Neural progenitor cell (in vitro differentiated cells): Measurements from ENCODE around the gene TMEM243. TPM values are rescaled to one million over a fixed set of nuclear protein-coding genes. Genes with fewer than 3 reads are reported as not detected.

Experiments
- DNase-seq: peaks from one replicate; pipeline ENCODE4 v3.0.0-alpha.2; 2016; ENCODE audit warnings: low spot score
- H2AFZ ChIP-seq: fragments of 200-600 bp; sonication (generic); replicated peaks from 2 replicates; pipeline ENCODE4 v1.6.1; 2016; ENCODE audit warnings: antibody characterized with exemption
- H3F3A ChIP-seq: fragments of 200-600 bp; sonication (generic); 2 replicates; pipeline ENCODE4 v1.6.1; 2016; ENCODE audit warnings: antibody characterized with exemption, low read depth
- H3K27ac ChIP-seq: fragments of 200-600 bp; sonication (generic); 2 replicates; pipeline ENCODE4 v1.5.1; 2016; ENCODE audit warnings: mild to moderate bottlenecking
- H3K27me3 ChIP-seq: fragments of 200-600 bp; sonication (generic); 2 replicates; pipeline ENCODE4 v1.6.1; 2016; ENCODE audit warnings: mild to moderate bottlenecking, moderate library complexity
- H3K36me3 ChIP-seq: fragments of 200-600 bp; sonication (generic); 2 replicates; pipeline ENCODE4 v1.5.1; 2016
- H3K4me1 ChIP-seq: fragments of 200-600 bp; sonication (generic); 2 replicates; pipeline ENCODE4 v1.6.1; 2016; ENCODE audit warnings: mixed run types
- H3K4me2 ChIP-seq: fragments of 200-600 bp; sonication (generic); 2 replicates; pipeline ENCODE4 v1.6.1; 2016
- H3K4me3 ChIP-seq: fragments of 200-600 bp; sonication (generic); 2 replicates; pipeline ENCODE4 v1.5.1; 2016
- H3K79me2 ChIP-seq: fragments of 200-600 bp; sonication (generic); 2 replicates; pipeline ENCODE4 v1.6.1; 2016; ENCODE audit warnings: low read depth
- H3K9ac ChIP-seq: fragments of 200-600 bp; sonication (generic); 2 replicates; pipeline ENCODE4 v1.6.1; 2016
- H3K9me3 ChIP-seq: fragments of 200-600 bp; sonication (generic); 2 replicates; pipeline ENCODE4 v1.5.1; 2016; ENCODE audit warnings: low read depth
- H4K20me1 ChIP-seq: fragments of 200-600 bp; sonication (generic); 2 replicates; pipeline ENCODE4 v1.6.1; 2016; ENCODE audit warnings: low read depth
- H3K27ac Mint-ChIP-seq: 3 replicates; pipeline ENCODE4 v1.8.0; 2021; ENCODE audit warnings: mixed read lengths
- H3K27me3 Mint-ChIP-seq: 2 replicates; pipeline ENCODE4 v1.8.0; 2022; ENCODE audit warnings: low read depth, mild to moderate bottlenecking, inconsistent platforms, moderate library complexity, mixed read lengths; ENCODE audit not compliant: insufficient read depth
- H3K36me3 Mint-ChIP-seq: 3 replicates; pipeline ENCODE4 v1.8.0; 2021; ENCODE audit warnings: mixed read lengths
- H3K4me1 Mint-ChIP-seq: 3 replicates; pipeline ENCODE4 v1.8.0; 2021; ENCODE audit warnings: mixed read lengths
- H3K4me3 Mint-ChIP-seq: 3 replicates; pipeline ENCODE4 v1.8.0; 2021; ENCODE audit warnings: mild to moderate bottlenecking, moderate library complexity, mixed read lengths
- H3K9me3 Mint-ChIP-seq: 3 replicates; pipeline ENCODE4 v1.8.0; 2020; ENCODE audit warnings: mixed read lengths
- CTCF ChIP-seq: fragments of 200-600 bp; sonication (generic); IDR thresholded peaks from 2 replicates; pipeline ENCODE4 v1.5.1; 2017; ENCODE audit warnings: antibody characterized with exemption, mild to moderate bottlenecking
- EZH2 ChIP-seq: fragments of 200-600 bp; sonication (generic); IDR thresholded peaks from 2 replicates; pipeline ENCODE4 v1.6.1; 2017; ENCODE audit warnings: antibody characterized with exemption, mild to moderate bottlenecking, moderate library complexity
- EZH2phosphoT487 ChIP-seq: fragments of 200-600 bp; sonication (generic); IDR thresholded peaks from 2 replicates; pipeline ENCODE4 v1.6.1; 2017; ENCODE audit warnings: antibody characterized with exemption
- total RNA-seq: library from RNA; depleted of rRNA; stranded (reverse); fragments of >200 nt; gene quantifications from 2 replicates; pipeline ENCODE4 v1.2.3, GENCODE V29; 2015; ENCODE audit warnings: low replicate concordance

The TMEM243 gene
- total RNA-seq, 1 donor from 2014 or later = 30.6 TPM

GRCh38 chr7:87156709-87157108, 62.8 kb downstream of the TMEM243 start:
- Histone ChIP-seq H3K36me3 (peaks cover 21% of the 10 kb centered on the region), H3K4me2 (peak overlapping the region; percentile 92), H3K27ac (no peak overlapping the region), H4K20me1 (peaks cover 85% of the 10 kb centered on the region), H3F3A (peaks cover 18% of the 10 kb centered on the region), H3K4me1 (peaks cover 28% of the 10 kb centered on the region), H3K9ac (no peak overlapping the region), H3K27me3 (no peaks in the 10 kb centered on the region), H3K4me3 (peak overlapping the region; percentile 96), H3K9me3 (no peaks in the 10 kb centered on the region), H3K79me2 (peaks cover 95% of the 10 kb centered on the region), H2AFZ (no peak overlapping the region)
- Mint-ChIP-seq H3K4me1 (peaks cover 24% of the 10 kb centered on the region), H3K9me3 (no peaks in the 10 kb centered on the region), H3K36me3 (peaks cover 9% of the 10 kb centered on the region), H3K27ac (no peak overlapping the region), H3K27me3 (peaks cover 7% of the 10 kb centered on the region), H3K4me3 (no peak overlapping the region)
- TF ChIP-seq EZH2phosphoT487 = no peak
- no peak for TF ChIP-seq CTCF
- no peak for TF ChIP-seq EZH2
- no peak for DNase-seq

- peaks cover 76% of the 10 kb centered on the region for H4K20me1 ChIP-seq
- peak overlapping the region; percentile 72 for H3K4me3 Mint-ChIP-seq
- no peak for TF ChIP-seq CTCF
- TF ChIP-seq EZH2 = no peak
- TF ChIP-seq EZH2phosphoT487 = no peak
- H3K36me3 Mint-ChIP-seq = peaks cover 9% of the 10 kb centered on the region
- no peak overlapping the region for H3K27ac ChIP-seq
- H3K4me2 ChIP-seq = peak overlapping the region; percentile 92
- peaks cover 21% of the 10 kb centered on the region for H3K36me3 ChIP-seq
- no peaks in the 10 kb centered on the region for H3K9me3 ChIP-seq
- no peak for DNase-seq
- H3K79me2 ChIP-seq = peaks cover 93% of the 10 kb centered on the region
- H3K4me1 Mint-ChIP-seq = peaks cover 32% of the 10 kb centered on the region
- H3K9ac ChIP-seq = no peak overlapping the region
- H3K27me3 Mint-ChIP-seq = peaks cover 7% of the 10 kb centered on the region
- no peaks in the 10 kb centered on the region for H3K27me3 ChIP-seq
- no peak overlapping the region for H2AFZ ChIP-seq
- no peak overlapping the region for H3K27ac Mint-ChIP-seq
- peaks cover 33% of the 10 kb centered on the region for H3K4me1 ChIP-seq
- no peaks in the 10 kb centered on the region for H3K9me3 Mint-ChIP-seq
- H3K4me3 ChIP-seq = peak overlapping the region; percentile 96
- H3F3A ChIP-seq = peaks cover 19% of the 10 kb centered on the region
Observed at GRCh38 chr7:87155788-87156187, 63.7 kb downstream of the TMEM243 start.

- Histone ChIP-seq H3K4me1 (peaks cover 33% of the 10 kb centered on the region), H3K27ac (no peak overlapping the region), H3K4me2 (peak overlapping the region; percentile 92), H3K79me2 (peaks cover 81% of the 10 kb centered on the region), H2AFZ (no peak overlapping the region), H3K4me3 (peak overlapping the region; percentile 96), H3K9ac (peak overlapping the region; percentile 99), H3K36me3 (peaks cover 21% of the 10 kb centered on the region), H4K20me1 (peaks cover 65% of the 10 kb centered on the region), H3K27me3 (no peaks in the 10 kb centered on the region), H3F3A (peaks cover 15% of the 10 kb centered on the region), H3K9me3 (no peaks in the 10 kb centered on the region)
- H3K4me1 Mint-ChIP-seq = peaks cover 34% of the 10 kb centered on the region
- TF ChIP-seq EZH2 (no peak), EZH2phosphoT487 (no peak), CTCF (no peak)
- no peak overlapping the region for H3K27ac Mint-ChIP-seq
- H3K27me3 Mint-ChIP-seq = peaks cover 7% of the 10 kb centered on the region
- peaks cover 4% of the 10 kb centered on the region for H3K36me3 Mint-ChIP-seq
- peak overlapping the region; percentile 98 for H3K4me3 Mint-ChIP-seq
- no peaks in the 10 kb centered on the region for H3K9me3 Mint-ChIP-seq
- no peak for DNase-seq
Observed at GRCh38 chr7:87154569-87154968, 65.0 kb downstream of the TMEM243 start.
